ENCODE measurements around the gene COMTD1. TPM values are rescaled to one million over a fixed set of nuclear protein-coding genes. Genes with fewer than 3 reads are reported as not detected.
A peak's percentile ranks its signal among the peaks of the same experiment; 100 is the strongest.

Gene COMTD1
- total RNA-seq, 6 experiments from 2014 or later = 14.3 to 88.7 (median 22.1) TPM

- no peaks in the 10 kb centered on the region for H3K27me3 ChIP-seq
- no peaks in the 10 kb centered on the region for H3K36me3 ChIP-seq
- ATAC-seq = peak; percentile 49 to 68 (median 58)
- H3K9me3 ChIP-seq = no peaks in the 10 kb centered on the region
- no peak for TF ChIP-seq POLR2A (IDR thresholded peaks at IDR 0.05)
- TF ChIP-seq, protein P1, sequence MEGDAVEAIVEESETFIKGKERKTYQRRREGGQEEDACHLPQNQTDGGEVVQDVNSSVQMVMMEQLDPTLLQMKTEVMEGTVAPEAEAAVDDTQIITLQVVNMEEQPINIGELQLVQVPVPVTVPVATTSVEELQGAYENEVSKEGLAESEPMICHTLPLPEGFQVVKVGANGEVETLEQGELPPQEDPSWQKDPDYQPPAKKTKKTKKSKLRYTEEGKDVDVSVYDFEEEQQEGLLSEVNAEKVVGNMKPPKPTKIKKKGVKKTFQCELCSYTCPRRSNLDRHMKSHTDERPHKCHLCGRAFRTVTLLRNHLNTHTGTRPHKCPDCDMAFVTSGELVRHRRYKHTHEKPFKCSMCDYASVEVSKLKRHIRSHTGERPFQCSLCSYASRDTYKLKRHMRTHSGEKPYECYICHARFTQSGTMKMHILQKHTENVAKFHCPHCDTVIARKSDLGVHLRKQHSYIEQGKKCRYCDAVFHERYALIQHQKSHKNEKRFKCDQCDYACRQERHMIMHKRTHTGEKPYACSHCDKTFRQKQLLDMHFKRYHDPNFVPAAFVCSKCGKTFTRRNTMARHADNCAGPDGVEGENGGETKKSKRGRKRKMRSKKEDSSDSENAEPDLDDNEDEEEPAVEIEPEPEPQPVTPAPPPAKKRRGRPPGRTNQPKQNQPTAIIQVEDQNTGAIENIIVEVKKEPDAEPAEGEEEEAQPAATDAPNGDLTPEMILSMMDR (IDR thresholded peaks at IDR 0.05) = peak; percentile 65 to 71 (median 70)
- DNase-seq = peak in 2 of 3 donors; percentile 38 to 55
- peaks cover 0 to 35% (median 5%) of the 10 kb centered on the region in 4 donors for H3K4me1 ChIP-seq
- intact Hi-C loops (cut with DNase I) = loop anchor here in 1 of 2 donors (10.0 kb wide), 1 partner anchor 47 kb away; the partner anchor contains the start of gene COMTD1
- WGBS (ENCODE audit: insufficient coverage, low coverage, low lambda C conversion rate, missing lambda C conversion rate) = 61% methylated on average over 3 of the region's 3 CpGs
- no peak overlapping the region for H3K27ac ChIP-seq
- no peak overlapping the region for H3K4me3 ChIP-seq
Observed at GRCh38 chr10:75187961-75188426, 47.8 kb downstream of the COMTD1 start.

DNA sequence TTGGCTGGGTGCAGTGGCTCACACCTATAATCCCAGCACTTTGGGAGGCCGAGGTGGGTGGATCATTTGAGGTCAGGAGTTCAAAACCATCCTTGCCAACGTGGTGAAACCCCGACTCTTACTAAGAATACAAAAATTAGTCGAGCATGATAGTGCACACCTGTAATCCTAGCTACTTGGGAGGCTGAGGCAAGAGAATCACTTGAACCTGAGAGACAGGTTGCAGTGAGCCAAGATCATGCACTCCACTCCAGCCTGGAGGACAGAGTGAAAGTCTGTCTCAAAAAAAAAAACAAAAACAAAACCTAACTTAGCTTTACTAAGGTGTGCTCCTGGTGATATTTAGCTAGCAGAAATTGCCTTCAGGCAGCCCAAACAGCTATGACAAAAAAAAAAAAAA lies 49.4 kb downstream of the COMTD1 start:
- H3K27ac ChIP-seq = peak overlapping the region in 1 of 3 donors; percentile 24
- ATAC-seq = peak in 3 of 4 donors; percentile 1 to 16 (median 5)
- intact Hi-C loops (cut with DNase I) = loop anchor here in 1 of 2 donors (10.0 kb wide), 1 partner anchor 48 kb away; the partner anchor contains the start of gene COMTD1

More for the DNA sequence above, 49.4 kb downstream of the COMTD1 start:
- peaks cover 0 to 28% (median 5%) of the 10 kb centered on the region in 4 donors for H3K4me1 ChIP-seq
- DNase-seq = no peak
- 31% methylated on average over 4 of the region's 4 CpGs for WGBS (ENCODE audit: insufficient coverage, low coverage, low lambda C conversion rate, missing lambda C conversion rate)
- H3K27me3 ChIP-seq = no peaks in the 10 kb centered on the region
- TF ChIP-seq POLR2A (IDR thresholded peaks at IDR 0.05) = no peak
- TF ChIP-seq, protein P1 (IDR thresholded peaks at IDR 0.05) = no peak
- no peaks in the 10 kb centered on the region for H3K36me3 ChIP-seq
- H3K9me3 ChIP-seq = no peaks in the 10 kb centered on the region
- H3K4me3 ChIP-seq = no peak overlapping the region

Small RNA genes within 50 kb of the gene (small RNA-seq; reads per million reads assigned to genes)
- 0 reads per million in 2 experiments for gene HMGA1P5
- gene RPL39P25 = 0 reads per million in 2 experiments

Other genes with a start within 250 kb of the COMTD1 start
- 10 to 100 TPM in 3 of 6 experiments, 1 to 10 TPM in 3; 5.7 to 13.2 (median 9.3) TPM for gene SAMD8, start 124.3 kb downstream of the COMTD1 start, total RNA-seq
- 10 to 100 TPM; 48.3 to 92.7 (median 70.2) TPM for gene VDAC2, start 25.2 kb downstream of the COMTD1 start, total RNA-seq
- 1 to 10 TPM; 2.9 to 7.1 (median 5.4) TPM for gene ZNF503, start 165.8 kb upstream of the COMTD1 start, total RNA-seq
- gene LRMDA, start 195.7 kb upstream of the COMTD1 start, total RNA-seq = 10 to 100 TPM in 5 of 6 experiments, 1 to 10 TPM in 1; 9.9 to 19.9 (median 16.3) TPM

All from right lobe of liver (tissue), 6 donors.